SK-N-SH (cell line): ENCODE data around the gene LIX1L.

Experiments used
- CTCF ChIP-seq: fragments of 200-600 bp; sonication (generic); IDR thresholded peaks from 2 replicates; pipeline ENCODE4 v1.6.1; 2017; ENCODE audit warnings: antibody characterized with exemption, mild to moderate bottlenecking, moderate library complexity
- EZH2phosphoT487 ChIP-seq: fragments of 200-600 bp; sonication (generic); IDR thresholded peaks from 2 replicates; pipeline ENCODE4 v1.6.1; 2017; ENCODE audit warnings: low read depth, mixed run types, mild to moderate bottlenecking, antibody characterized with exemption, moderate library complexity, borderline replicate concordance
- GABPA ChIP-seq: IDR thresholded peaks from 2 replicates; pipeline ENCODE4 v1.4.0; 2012; ENCODE audit warnings: low read depth, mild to moderate bottlenecking
- JUND ChIP-seq: IDR thresholded peaks from 2 replicates; pipeline ENCODE4 v1.4.0; 2012
- NFIC ChIP-seq: IDR thresholded peaks from 2 replicates; pipeline ENCODE4 v1.4.0; 2012; ENCODE audit warnings: borderline replicate concordance
- POLR2AphosphoS5 ChIP-seq: IDR thresholded peaks from 2 replicates; pipeline ENCODE4 v1.6.1; 2012; ENCODE audit warnings: low read depth, low read length
- RFX5 ChIP-seq: IDR thresholded peaks from 2 replicates; pipeline ENCODE4 v1.6.1; 2012; ENCODE audit warnings: mild to moderate bottlenecking, improper control_type of control experiment, low read length
- TAF1 ChIP-seq: IDR thresholded peaks from 2 replicates; pipeline ENCODE4 v1.6.1; 2012; ENCODE audit warnings: low read depth, mild to moderate bottlenecking, low read length, moderate library complexity, borderline replicate concordance

GRCh38 chr1:145918144-145918991 lies 39.4 kb downstream of the LIX1L start, which contains the start of gene PEX11B:
- TF ChIP-seq CTCF: no peak
- TF ChIP-seq JUND: no peak
- TF ChIP-seq GABPA: no peak
- no peak for TF ChIP-seq NFIC
- no peak; the same call in 1 of the 2 replicates for TF ChIP-seq TAF1
- TF ChIP-seq RFX5: no peak
- peak; percentile 33; the same call in 1 of the 2 replicates for TF ChIP-seq POLR2AphosphoS5
- no peak for TF ChIP-seq EZH2phosphoT487
